Measurements from ENCODE around the gene DPYSL4.

- no peak for TF ChIP-seq CTCF (IDR thresholded peaks at IDR 0.05; ENCODE audit: low read length)
- TF ChIP-seq EZH2 (IDR thresholded peaks at IDR 0.05; ENCODE audit: borderline replicate concordance, low read length) = no peak
Measured at GRCh38 chr10:132158122-132158741, 28.5 kb upstream of the DPYSL4 start.

Data from OCI-LY1 (cell line).